H1 (cell line): ENCODE data around the gene ASAH2B. TPM values are rescaled to one million over a fixed set of nuclear protein-coding genes. Genes with fewer than 3 reads are reported as not detected.
A peak's percentile ranks its signal among the peaks of the same experiment; 100 is the strongest.

ENCODE experiments used
- CTCF ChIA-PET: fragments of 300-600 bp; sonication (Branson Sonifier 250); formaldehyde crosslinking; loops from one replicate; lab custom pipeline; 2021; ENCODE audit not compliant: partially characterized antibody; lab: Charles Lee
- POLR2A ChIA-PET: fragments of 300-600 bp; sonication (Branson Sonifier 250); formaldehyde crosslinking; loops from one replicate; lab custom pipeline; 2021; ENCODE audit warnings: inconsistent platforms; ENCODE audit not compliant: partially characterized antibody; lab: Charles Lee
- DNase-seq, 2 experiments: peaks; one replicate each; pipeline versions ENCODE4 v3.0.0 to v3.0.0-alpha.2; 2010 to 2022; ENCODE audit warnings: low spot score in 2 of 2, low read depth in 1 of 2, mixed read lengths in 1 of 2
- FAIRE-seq: peaks from 2 replicates; lab custom pipeline; 2011; peaks lifted over from hg19 to GRCh38; lab: Jason Lieb, UNC
- H2AFZ ChIP-seq: 2 replicates; pipeline ENCODE4 v1.8.1; 2012; ENCODE audit warnings: low read length, inconsistent platforms
- H2AK5ac ChIP-seq: 2 replicates; pipeline ENCODE4 v1.6.1; 2013; ENCODE audit warnings: low read depth, low read length
- H2BK120ac ChIP-seq: replicated peaks from 2 replicates; pipeline ENCODE3; 2013; ENCODE audit warnings: low read depth, low read length, inconsistent platforms
- H2BK12ac ChIP-seq: 2 replicates; pipeline ENCODE4 v1.6.1; 2013; ENCODE audit warnings: low read depth, low read length
- H2BK15ac ChIP-seq: 2 replicates; pipeline ENCODE4 v1.6.1; 2013; ENCODE audit warnings: low read length
- H2BK20ac ChIP-seq: 2 replicates; pipeline ENCODE4 v1.6.1; 2013; ENCODE audit warnings: low read length
- H2BK5ac ChIP-seq: 2 replicates; pipeline ENCODE4 v1.6.1; 2013; ENCODE audit warnings: low read depth, low read length
- H3K14ac ChIP-seq: 2 replicates; pipeline ENCODE4 v1.6.1; 2013; ENCODE audit warnings: inconsistent platforms; ENCODE audit not compliant: insufficient read length
- H3K18ac ChIP-seq: 2 replicates; pipeline ENCODE4 v1.6.1; 2013; ENCODE audit warnings: low read length; ENCODE audit errors: extremely low read depth
- H3K23ac ChIP-seq: 2 replicates; pipeline ENCODE4 v1.6.1; 2013; ENCODE audit warnings: inconsistent platforms; ENCODE audit not compliant: insufficient read length
- H3K23me2 ChIP-seq: 2 replicates; pipeline ENCODE4 v1.6.1; 2013; ENCODE audit warnings: low read depth, low read length
- H3K27ac ChIP-seq: 2 replicates; pipeline ENCODE4 v1.6.1; 2011; ENCODE audit warnings: low read depth, low read length, inconsistent platforms
- H3K27me3 ChIP-seq, 4 experiments: replicated peaks in 1 of 4; 1 replicate in 1 of 4; 2 replicates in 3 of 4; pipeline versions ENCODE4 v1.6.1 to v1.8.1; 2011 to 2013; ENCODE audit warnings: low read length in 3 of 4, mild to moderate bottlenecking in 3 of 4, inconsistent platforms in 2 of 4, mixed read lengths in 2 of 4, moderate library complexity in 1 of 4; ENCODE audit not compliant: control insufficient read depth in 3 of 4, insufficient read depth in 3 of 4; ENCODE audit errors: extremely low read depth in 1 of 4
- H3K36me3 ChIP-seq, 4 experiments: 2 replicates each; pipeline versions ENCODE4 v1.6.1 to v1.8.1; 2011 to 2013; ENCODE audit warnings: mild to moderate bottlenecking in 4 of 4, low read length in 3 of 4, moderate library complexity in 2 of 4, control low read depth in 1 of 4, inconsistent platforms in 1 of 4; ENCODE audit not compliant: insufficient read depth in 4 of 4, control insufficient read depth in 2 of 4
- H3K4ac ChIP-seq: replicated peaks from 2 replicates; pipeline ENCODE3; 2013; ENCODE audit warnings: low read length, low read depth, mixed read lengths, inconsistent platforms; ENCODE audit not compliant: insufficient read length
- H3K4me1 ChIP-seq, 4 experiments: replicated peaks in 1 of 4; 1 replicate in 1 of 4; 2 replicates in 3 of 4; pipeline versions ENCODE4 v1.6.1 to v1.8.1; 2011 to 2013; ENCODE audit warnings: low read length in 3 of 4, inconsistent platforms in 2 of 4, mixed read lengths in 1 of 4; ENCODE audit not compliant: insufficient read depth in 4 of 4, control insufficient read depth in 3 of 4
- H3K4me2 ChIP-seq, 2 experiments: 2 replicates each; pipeline versions ENCODE4 v1.6.1 to v1.8.1; 2011 to 2013; ENCODE audit warnings: low read depth in 2 of 2, low read length in 2 of 2, control low read depth in 1 of 2, inconsistent platforms in 1 of 2, mild to moderate bottlenecking in 1 of 2; ENCODE audit not compliant: insufficient read depth in 1 of 2
- H3K4me3 ChIP-seq, 4 experiments: fragments of 200-600, 300-600 bp in 1 of 4; sonication (generic), shearing (Covaris generic), sonication (Bioruptor Twin) in 1 of 4; 2 replicates each; pipeline versions ENCODE4 v1.5.1 to v1.8.1; 2011 to 2016; ENCODE audit warnings: low read length in 4 of 4, low read depth in 3 of 4, control low read depth in 2 of 4, inconsistent platforms in 2 of 4, mild to moderate bottlenecking in 2 of 4, mixed read lengths in 1 of 4, moderate library complexity in 1 of 4; ENCODE audit not compliant: insufficient read depth in 2 of 4; ENCODE audit errors: extremely low read depth in 1 of 4
- H3K56ac ChIP-seq: replicated peaks from 2 replicates; pipeline ENCODE3; 2013; ENCODE audit warnings: low read depth, mild to moderate bottlenecking, mixed read lengths, low read length, inconsistent platforms; ENCODE audit not compliant: insufficient read length
- H3K79me1 ChIP-seq: 2 replicates; pipeline ENCODE4 v1.6.1; 2013; ENCODE audit warnings: low read depth, low read length, control low read depth
- H3K79me2 ChIP-seq, 2 experiments: 2 replicates each; pipeline versions ENCODE4 v1.6.1 to v1.8.1; 2012 to 2013; ENCODE audit warnings: low read length in 2 of 2, mild to moderate bottlenecking in 2 of 2, inconsistent platforms in 1 of 2; ENCODE audit not compliant: insufficient read depth in 2 of 2, control insufficient read depth in 1 of 2
- H3K9ac ChIP-seq, 4 experiments: replicated peaks in 1 of 4; 1 replicate in 1 of 4; 2 replicates in 3 of 4; pipeline versions ENCODE4 v1.6.1 to v1.8.1; 2011 to 2013; ENCODE audit warnings: low read depth in 3 of 4, low read length in 3 of 4, control low read depth in 2 of 4, mild to moderate bottlenecking in 2 of 4, moderate library complexity in 2 of 4, inconsistent platforms in 1 of 4; ENCODE audit errors: extremely low read depth in 1 of 4
- H3K9me3 ChIP-seq, 2 experiments: 2 replicates each; pipeline versions ENCODE4 v1.6.1 to v1.8.1; 2012 to 2013; ENCODE audit warnings: mild to moderate bottlenecking in 2 of 2, moderate library complexity in 2 of 2, control low read depth in 1 of 2, inconsistent platforms in 1 of 2, low read depth in 1 of 2, low read length in 1 of 2, mixed read lengths in 1 of 2; ENCODE audit not compliant: insufficient read depth in 2 of 2
- H4K20me1 ChIP-seq, 2 experiments: replicated peaks in 1 of 2; 2 replicates each; pipeline versions ENCODE3 to v1.8.1; 2011 to 2013; ENCODE audit warnings: inconsistent platforms in 2 of 2, low read length in 2 of 2, mild to moderate bottlenecking in 1 of 2; ENCODE audit not compliant: insufficient read depth in 2 of 2, control insufficient read depth in 1 of 2
- H4K5ac ChIP-seq: 2 replicates; pipeline ENCODE4 v1.6.1; 2013; ENCODE audit warnings: low read length, low read depth, mixed read lengths, inconsistent platforms; ENCODE audit not compliant: insufficient read length
- H4K8ac ChIP-seq: 2 replicates; pipeline ENCODE4 v1.8.0; 2013; ENCODE audit warnings: mild to moderate bottlenecking, moderate library complexity, low read length, inconsistent platforms; ENCODE audit not compliant: insufficient read depth; ENCODE audit errors: extremely low read depth
- H4K91ac ChIP-seq: replicated peaks from 2 replicates; pipeline ENCODE3; 2013; ENCODE audit warnings: low read length, mixed read lengths, inconsistent platforms; ENCODE audit not compliant: insufficient read length
- ASH2L ChIP-seq: fragments of 200-600, 300-600 bp; sonication (generic); IDR thresholded peaks from one replicate; pipeline ENCODE4 v1.7.1; 2017; ENCODE audit warnings: low read length
- BCL11A ChIP-seq, 2 experiments: IDR thresholded peaks; one replicate each; pipeline ENCODE4 v1.6.1; 2011; ENCODE audit warnings: low read depth in 2 of 2, low read length in 2 of 2, mild to moderate bottlenecking in 2 of 2
- CHD1 ChIP-seq: IDR thresholded peaks from 2 replicates; pipeline ENCODE4 v1.6.1; 2012; ENCODE audit warnings: low read depth, low read length, improper control_type of control experiment
- HDAC2 ChIP-seq, 2 experiments: fragments of 300-600 bp in 1 of 2; sonication (generic) in 1 of 2; IDR thresholded peaks; 2 replicates each; pipeline ENCODE4 v1.6.1; 2011 to 2012; ENCODE audit warnings: low read depth in 2 of 2, low read length in 2 of 2, mild to moderate bottlenecking in 2 of 2, moderate library complexity in 2 of 2, borderline replicate concordance in 1 of 2, inconsistent platforms in 1 of 2
- MAFK ChIP-seq: IDR thresholded peaks from 2 replicates; pipeline ENCODE4 v1.6.1; 2012; ENCODE audit warnings: low read depth, mild to moderate bottlenecking, improper control_type of control experiment, low read length
- SIX5 ChIP-seq: IDR thresholded peaks from 2 replicates; pipeline ENCODE4 v1.6.1; 2011; ENCODE audit warnings: mild to moderate bottlenecking, low read depth, low read length
- SRF ChIP-seq: IDR thresholded peaks from 2 replicates; pipeline ENCODE4 v1.6.1; 2011; ENCODE audit warnings: mild to moderate bottlenecking, low read depth, low read length, moderate library complexity
- WGBS, 2 experiments: shearing (Covaris generic) in 1 of 2; methylation state at CpG; one replicate each; pipeline versions ENCODE4 v1.1.6 to v1.1.7; 2013 to 2015; ENCODE audit warnings: low lambda C conversion rate in 2 of 2, mixed read lengths in 2 of 2, inconsistent platforms in 1 of 2, low coverage in 1 of 2, missing lambda C conversion rate in 1 of 2; ENCODE audit not compliant: insufficient replicate concordance in 2 of 2, insufficient coverage in 1 of 2, insufficient read length in 1 of 2; ENCODE audit errors: extremely low coverage in 1 of 2, missing lambda C conversion rate in 1 of 2; 5-methylcytosine and 5-hydroxymethylcytosine counted together
- long read RNA-seq, 2 experiments: library from RNA in 1 of 2; library from capped mRNA in 1 of 2; stranded (forward); transcript quantifications; one replicate each; pipeline ENCODE4 v2.0.0, GENCODE V29; 2021; ENCODE audit warnings: inconsistent platforms in 1 of 2
- polyA minus RNA-seq, 3 experiments: library from RNA; depleted of rRNA, polyadenylated mRNA; stranded (reverse); fragments of >200 nt; gene quantifications; 1 replicate in 2 of 3; 2 replicates in 1 of 3; pipeline ENCODE4 v1.2.3, GENCODE V29; 2011
- polyA plus RNA-seq, 7 experiments: library from polyadenylated mRNA; depleted of rRNA in 3 of 7; stranded (reverse) in 5 of 7; unstranded in 2 of 7; fragments of >200 nt in 5 of 7; fragments of 200-250 nt in 2 of 7; gene quantifications; 1 replicate in 5 of 7; 2 replicates in 1 of 7; 4 replicates in 1 of 7; pipeline versions ENCODE4 v1.2.1 to v1.2.3, GENCODE V29; 2011 to 2013; ENCODE audit warnings: missing spikeins in 2 of 7, mixed read lengths in 2 of 7
- total RNA-seq: library from RNA; stranded (reverse); fragmentation: NEBNext Ultra II Directional; extraction: Animal tissue kit (Norgen Biotek cat#: 25700); gene quantifications from 2 replicates; pipeline ENCODE4 v1.2.1, GENCODE V29; 2021
- TF ChIP-seq, protein P1 (sequence below): IDR thresholded peaks from 2 replicates; pipeline ENCODE4 v1.6.1; 2012; ENCODE audit warnings: inconsistent platforms

Gene ASAH2B
- total RNA-seq (4.7 and 6.3 TPM in 2 replicates), polyA plus RNA-seq (2011; rRNA removed) (2.6 and 3.6 TPM in 2 replicates), polyA minus RNA-seq (2011; rRNA and poly(A)+ RNA removed) (8.8 and 16.4 TPM in 2 replicates)
- polyA plus RNA-seq (2011; cell fraction: cytosol; rRNA removed): 5.1 TPM
- 2.9 TPM for polyA plus RNA-seq (2011; cell fraction: nucleus; rRNA removed)
- polyA plus RNA-seq (2012, experiment 1 of 2): 3.8 to 5.3 TPM (median 4.8 TPM) in 4 replicates
- polyA plus RNA-seq (2012, experiment 2 of 2): 0.28 TPM
- 3.4 TPM for polyA plus RNA-seq (2013, experiment 1 of 2)
- polyA plus RNA-seq (2013, experiment 2 of 2): 4.5 TPM
- polyA minus RNA-seq (2011; cell fraction: cytosol; rRNA and poly(A)+ RNA removed): 6.4 TPM
- polyA minus RNA-seq (2011; cell fraction: nucleus; rRNA and poly(A)+ RNA removed): 14.0 TPM
- long read RNA-seq, experiment 1, full-length matches to known transcripts: 2 of 7 reads
- long read RNA-seq, experiment 1, partial matches to known transcripts: 0 of 7 reads
- long read RNA-seq, experiment 1, other reads (novel, unspliced or antisense): 5 of 7 reads
- long read RNA-seq, experiment 2, full-length matches to known transcripts: 3 of 6 reads
- long read RNA-seq, experiment 2, partial matches to known transcripts: 0 of 6 reads
- long read RNA-seq, experiment 2, other reads (novel, unspliced or antisense): 3 of 6 reads

DNA sequence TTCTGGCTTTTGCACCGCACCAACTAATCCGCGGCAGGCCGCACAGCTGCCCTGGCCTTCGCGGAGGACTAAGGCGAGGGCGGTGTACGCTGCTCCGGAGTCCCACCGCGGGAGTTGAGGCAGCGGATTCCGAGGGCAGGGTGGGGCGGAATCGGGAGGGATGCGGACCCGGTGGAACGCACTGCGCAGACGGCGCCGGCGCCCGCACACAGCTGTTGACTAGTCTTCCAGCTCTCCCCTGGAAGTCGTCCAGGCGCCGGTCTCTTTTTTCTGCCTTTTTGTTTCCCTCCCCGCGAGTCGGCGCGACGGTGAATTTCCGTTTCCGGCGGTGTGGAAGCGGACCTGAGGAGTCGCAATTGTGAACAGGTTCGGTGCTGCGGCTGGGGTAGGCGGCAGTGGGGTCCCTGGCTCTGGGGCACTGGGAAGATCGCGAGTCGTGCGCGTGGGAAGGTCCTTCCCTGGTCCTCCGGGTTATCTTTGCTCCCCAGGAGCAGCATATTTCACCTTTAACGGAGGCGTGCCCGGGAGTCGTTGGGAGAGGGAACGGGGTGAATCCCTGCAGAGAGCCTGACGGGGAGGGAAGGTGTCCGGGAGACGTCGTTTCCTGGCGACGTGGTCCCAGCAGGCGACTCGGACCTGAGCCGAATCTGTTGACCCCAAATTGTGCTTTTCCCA lies at the start of gene ASAH2B:
Gene ASAH2B, plus strand, starts transcription at position 319 of the 675 bp plus-strand sequence. CDS start 5,195 bp downstream, outside the sequence.
- POLR2A ChIA-PET: interaction anchor here (0.7 to 1.2 kb wide), 3 partner anchors 41 to 209 kb away, joined by 3 read pairs; no protein-coding TSS in a partner anchor
- H3K79me1 ChIP-seq: no peaks in the 10 kb centered on the region
- H3K4ac ChIP-seq: peak within 1 kb of the TSS; percentile 72
- peak within 1 kb of the TSS; percentile 73 for H3K56ac ChIP-seq
- H3K79me2 ChIP-seq: no peaks in the 10 kb centered on the region
- no peak within 1 kb of the TSS for H2BK120ac ChIP-seq
- peak within 1 kb of the TSS; percentile 82 to 86 (median 84) for H3K4me3 ChIP-seq
- 2% methylated on average over 44 of the region's 62 CpGs; no CpG with 5 or more reads in 1 of the 2 experiments for WGBS, 2 experiments
- H3K27me3 ChIP-seq: no peaks in the 10 kb centered on the region
- H2BK20ac ChIP-seq: no peak within 1 kb of the TSS
- H2AK5ac ChIP-seq: no peak within 1 kb of the TSS
- H2BK12ac ChIP-seq: peak within 1 kb of the TSS; percentile 1; the same call in 1 of the 2 replicates
- H3K4me1 ChIP-seq: no peaks in the 10 kb centered on the region; a peak in 1 of 7 replicates
- H2BK15ac ChIP-seq: peak within 1 kb of the TSS; percentile 16; the same call in 1 of the 2 replicates
- peak within 1 kb of the TSS; percentile 86 for H4K8ac ChIP-seq
- H3K23me2 ChIP-seq: peaks cover 8% of the 10 kb centered on the region
- peak within 1 kb of the TSS; percentile 74 for H3K14ac ChIP-seq
- no peaks in the 10 kb centered on the region for H3K9me3 ChIP-seq
- H3K27ac ChIP-seq: peak within 1 kb of the TSS; percentile 45
- H4K20me1 ChIP-seq: no peaks in the 10 kb centered on the region
- H2AFZ ChIP-seq: peak within 1 kb of the TSS; percentile 95
- FAIRE-seq (no peak), DNase-seq (peak; percentile 31 to 87)
- no peak within 1 kb of the TSS for H3K23ac ChIP-seq
- no peaks in the 10 kb centered on the region; a peak in 1 of 8 replicates for H3K36me3 ChIP-seq
- H3K4me2 ChIP-seq: peak within 1 kb of the TSS; percentile 80 to 96
- CTCF ChIA-PET: interaction anchor here (1.0 kb wide), 1 partner anchor 20 kb away, joined by 3 read pairs; no protein-coding TSS in a partner anchor
- H3K18ac ChIP-seq: peak within 1 kb of the TSS; percentile 87
- H3K9ac ChIP-seq: peak within 1 kb of the TSS; percentile 62 to 85 (median 76)
- peak within 1 kb of the TSS; percentile 77 for H4K5ac ChIP-seq
- peak within 1 kb of the TSS; percentile 66 for H2BK5ac ChIP-seq
- peak within 1 kb of the TSS; percentile 88 for H4K91ac ChIP-seq
- TF ChIP-seq MAFK: no peak
- 0 out of 4 replicates have a peak, but pooled peaks of 1 of the 2 experiments have one; percentile 59 for TF ChIP-seq HDAC2 (IDR thresholded peaks at IDR 0.05; ENCODE audit: borderline replicate concordance in 1 of 2, low read depth in 2 of 2, low read length in 2 of 2)
- no peak for TF ChIP-seq SRF
- TF ChIP-seq, protein P1, sequence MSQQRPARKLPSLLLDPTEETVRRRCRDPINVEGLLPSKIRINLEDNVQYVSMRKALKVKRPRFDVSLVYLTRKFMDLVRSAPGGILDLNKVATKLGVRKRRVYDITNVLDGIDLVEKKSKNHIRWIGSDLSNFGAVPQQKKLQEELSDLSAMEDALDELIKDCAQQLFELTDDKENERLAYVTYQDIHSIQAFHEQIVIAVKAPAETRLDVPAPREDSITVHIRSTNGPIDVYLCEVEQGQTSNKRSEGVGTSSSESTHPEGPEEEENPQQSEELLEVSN: peak; percentile 34; the same call in 1 of the 2 replicates
- TF ChIP-seq ASH2L: peak; percentile 91
- no peak for TF ChIP-seq SIX5
- TF ChIP-seq CHD1: no peak
- TF ChIP-seq BCL11A (IDR thresholded peaks at IDR 0.05; ENCODE audit: low read depth in 2 of 2, low read length in 2 of 2): no peak
